ENCODE data around the gene MICB.
A peak's percentile ranks its signal among the peaks of the same experiment; 100 is the strongest.

Gene MICB

DNA sequence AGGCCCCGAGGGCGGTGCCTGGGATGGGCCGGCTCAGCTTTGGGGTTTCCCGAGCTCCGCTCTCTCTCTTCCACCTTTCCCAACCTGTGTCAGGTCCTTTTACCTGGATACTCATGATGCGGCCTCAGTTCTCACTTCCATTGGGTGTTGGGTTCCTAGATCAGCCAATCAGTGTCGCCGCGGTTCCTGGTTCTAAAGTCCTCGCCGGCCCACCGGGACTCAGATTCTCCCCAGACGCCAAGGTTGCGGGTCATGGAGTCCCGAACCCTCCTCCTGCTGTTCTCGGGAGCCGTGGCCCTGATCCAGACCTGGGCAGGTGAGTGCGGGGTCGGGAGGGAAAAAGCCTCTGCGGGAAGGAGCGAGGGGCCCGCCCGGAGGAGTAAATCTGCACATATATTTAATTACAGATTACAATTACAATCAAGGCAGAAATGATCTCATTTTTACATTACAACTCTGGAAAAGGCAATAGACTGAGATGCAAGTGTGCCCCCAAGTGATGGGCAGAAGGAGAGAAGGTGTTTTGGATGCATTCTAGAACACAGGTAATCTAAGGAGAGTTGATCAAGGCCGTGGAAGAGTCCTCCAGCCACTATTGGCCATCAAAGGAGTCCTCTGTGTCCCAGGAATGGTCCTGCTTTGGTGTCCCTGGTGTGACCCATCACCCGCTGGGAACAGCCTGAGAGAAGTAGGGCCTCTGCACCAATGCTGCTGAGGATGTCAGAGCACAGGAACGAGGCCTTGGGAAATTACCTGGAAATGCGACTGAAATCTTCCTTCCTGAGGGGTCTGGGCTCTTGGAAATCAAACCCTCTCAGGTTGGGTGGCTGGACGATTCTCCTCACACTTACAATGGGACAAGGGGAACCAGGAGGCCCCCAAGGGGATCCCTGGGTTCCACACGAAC, 34.7 kb upstream of the MICB start:
- Histone ChIP-seq H3K27ac (ENCODE audit: low read length, poor library complexity, severe bottlenecking) (no peak overlapping the region), H3K23ac (ENCODE audit: low read length in 2 of 2) (no peak overlapping the region), H2BK15ac (ENCODE audit: low read depth, poor library complexity, severe bottlenecking) (no peak overlapping the region), H2AK5ac (ENCODE audit: low read length, severe bottlenecking) (no peak overlapping the region), H3K27me3 (ENCODE audit: control insufficient read depth in 1 of 2, insufficient read depth in 1 of 2, low read length in 2 of 2) (peaks cover 0 to 36% of the 10 kb centered on the region in 2 experiments), H2BK12ac (ENCODE audit: low read length in 2 of 2) (no peak overlapping the region), H2AFZ (ENCODE audit: low read depth, low read length) (no peak overlapping the region), H4K91ac (ENCODE audit: low read length) (no peak overlapping the region), H3K18ac (ENCODE audit: low read depth in 1 of 2, low read length in 2 of 2) (no peak overlapping the region), H3K4me2 (ENCODE audit: low read length, poor library complexity, severe bottlenecking) (peak overlapping the region; percentile 72), H3K36me3 (ENCODE audit: control insufficient read depth in 1 of 2, insufficient read depth in 2 of 2, low read depth in 1 of 2, low read length in 2 of 2) (peaks cover 0 to 2% of the 10 kb centered on the region in 2 experiments), H3K4me3 (ENCODE audit: insufficient read depth in 1 of 2, low read depth in 1 of 2, low read length in 2 of 2) (peak overlapping the region; percentile 28 to 72), H2BK120ac (ENCODE audit: low read depth, low read length) (no peak overlapping the region), H2BK5ac (ENCODE audit: low read depth, low read length, poor library complexity, severe bottlenecking) (no peak overlapping the region), H3K4ac (ENCODE audit: low read depth in 1 of 2, low read length in 2 of 2) (no peak overlapping the region), H3K9me3 (ENCODE audit: control insufficient read depth, low read length) (no peaks in the 10 kb centered on the region), H3K4me1 (ENCODE audit: control insufficient read depth, insufficient read depth, low read depth, low read length) (peaks cover 2% of the 10 kb centered on the region), H3K14ac (ENCODE audit: low read length in 2 of 2) (no peak overlapping the region), H3K9ac (ENCODE audit: low read length) (peak overlapping the region; percentile 72), H3K79me1 (replicated peaks; ENCODE audit: low read length, poor library complexity, severe bottlenecking) (no peaks in the 10 kb centered on the region), H4K8ac (ENCODE audit: low read length) (no peak overlapping the region)
- WGBS = 31% methylated on average over 23 of the region's 29 CpGs
- peak; percentile 80 for DNase-seq

DNA sequence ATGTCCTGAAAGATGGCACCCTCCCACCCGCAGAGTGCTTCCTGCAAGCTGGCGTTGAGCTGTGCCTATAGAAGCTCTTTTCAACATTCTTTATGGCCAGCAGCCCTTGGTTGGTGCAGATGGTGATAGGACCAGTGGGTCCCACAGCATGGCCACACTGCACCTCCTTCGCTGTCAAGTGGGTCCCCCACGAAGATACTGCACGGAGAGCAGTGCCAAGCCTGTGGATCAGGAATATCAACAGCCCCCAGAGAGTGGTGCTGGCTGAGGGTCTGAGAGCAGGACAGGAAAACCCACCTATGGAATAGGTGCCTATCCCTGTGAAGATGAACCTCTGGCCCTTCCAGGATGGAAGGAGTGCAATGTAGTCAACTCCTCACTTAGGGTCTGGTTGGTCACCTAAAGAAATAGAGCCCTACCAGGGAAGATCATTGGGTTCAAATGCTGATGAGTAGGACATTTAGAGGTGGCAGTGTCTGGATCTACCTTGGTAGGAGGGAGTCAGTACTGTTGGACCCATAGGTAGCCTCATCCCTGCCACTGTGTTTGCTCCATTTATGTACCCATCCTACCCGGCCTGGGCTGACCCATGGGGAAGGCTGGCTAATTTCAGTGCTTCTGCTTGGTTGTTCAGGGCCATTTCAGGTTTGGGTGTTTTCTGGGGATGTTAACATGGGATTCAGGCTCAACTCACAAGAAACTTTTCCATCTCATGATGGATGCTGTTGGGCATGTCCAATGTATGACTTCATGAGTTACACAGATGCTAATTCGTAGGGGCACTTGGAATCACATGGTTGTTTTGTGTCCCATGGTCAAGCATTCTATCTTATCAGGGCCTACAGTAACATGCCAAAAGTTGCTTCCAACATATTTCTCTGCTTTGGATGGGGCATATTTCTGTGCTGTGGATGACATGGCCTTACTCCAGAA, 33.4 kb upstream of the MICB start:
- Histone ChIP-seq H3K23ac (ENCODE audit: low read length in 2 of 2) (no peak overlapping the region), H3K79me1 (replicated peaks; ENCODE audit: low read length, poor library complexity, severe bottlenecking) (no peaks in the 10 kb centered on the region), H2BK120ac (ENCODE audit: low read depth, low read length) (no peak overlapping the region), H3K9ac (ENCODE audit: low read length) (no peak overlapping the region), H3K27ac (ENCODE audit: low read length, poor library complexity, severe bottlenecking) (no peak overlapping the region), H3K4ac (ENCODE audit: low read depth in 1 of 2, low read length in 2 of 2) (no peak overlapping the region), H3K18ac (ENCODE audit: low read depth in 1 of 2, low read length in 2 of 2) (no peak overlapping the region), H4K91ac (ENCODE audit: low read length) (no peak overlapping the region), H2AK5ac (ENCODE audit: low read length, severe bottlenecking) (no peak overlapping the region), H3K27me3 (ENCODE audit: control insufficient read depth in 1 of 2, insufficient read depth in 1 of 2, low read length in 2 of 2) (peaks cover 10 to 36% of the 10 kb centered on the region in 2 experiments), H2BK5ac (ENCODE audit: low read depth, low read length, poor library complexity, severe bottlenecking) (no peak overlapping the region), H2BK15ac (ENCODE audit: low read depth, poor library complexity, severe bottlenecking) (no peak overlapping the region), H2AFZ (ENCODE audit: low read depth, low read length) (no peak overlapping the region), H3K36me3 (ENCODE audit: control insufficient read depth in 1 of 2, insufficient read depth in 2 of 2, low read depth in 1 of 2, low read length in 2 of 2) (peaks cover 0 to 2% of the 10 kb centered on the region in 2 experiments), H3K4me1 (ENCODE audit: control insufficient read depth, insufficient read depth, low read depth, low read length) (peaks cover 2% of the 10 kb centered on the region), H3K14ac (ENCODE audit: low read length in 2 of 2) (no peak overlapping the region), H3K9me3 (ENCODE audit: control insufficient read depth, low read length) (no peaks in the 10 kb centered on the region), H2BK12ac (ENCODE audit: low read length in 2 of 2) (no peak overlapping the region), H3K4me2 (ENCODE audit: low read length, poor library complexity, severe bottlenecking) (no peak overlapping the region), H4K8ac (ENCODE audit: low read length) (no peak overlapping the region), H3K4me3 (ENCODE audit: insufficient read depth in 1 of 2, low read depth in 1 of 2, low read length in 2 of 2) (no peak overlapping the region)
- DNase-seq = no peak
- 74% methylated on average over 7 of the region's 7 CpGs for WGBS

DNA sequence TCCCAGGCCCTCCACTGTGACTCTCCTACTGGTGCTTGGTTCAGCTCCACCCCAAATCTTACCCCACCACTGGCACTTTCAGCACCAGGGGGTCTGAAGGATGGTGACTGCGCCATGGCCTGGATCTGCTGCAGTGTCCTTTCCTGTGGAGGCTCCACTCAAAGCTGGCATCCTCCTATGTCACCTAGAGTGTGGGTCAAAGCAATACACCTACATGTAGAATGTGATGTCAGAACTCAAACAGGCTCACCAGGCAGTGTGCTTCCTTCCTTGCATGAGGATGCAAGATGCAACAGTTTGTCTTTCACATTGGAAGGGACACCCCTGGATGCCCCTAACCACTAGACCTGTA, 32.8 kb upstream of the MICB start:
- Histone ChIP-seq H2BK12ac (ENCODE audit: low read length in 2 of 2) (no peak overlapping the region), H3K14ac (ENCODE audit: low read length in 2 of 2) (no peak overlapping the region), H3K27ac (ENCODE audit: low read length, poor library complexity, severe bottlenecking) (no peak overlapping the region), H3K23ac (ENCODE audit: low read length in 2 of 2) (no peak overlapping the region), H2BK120ac (ENCODE audit: low read depth, low read length) (no peak overlapping the region), H3K4me1 (ENCODE audit: control insufficient read depth, insufficient read depth, low read depth, low read length) (peaks cover 2% of the 10 kb centered on the region), H3K36me3 (ENCODE audit: control insufficient read depth in 1 of 2, insufficient read depth in 2 of 2, low read depth in 1 of 2, low read length in 2 of 2) (peaks cover 0 to 2% of the 10 kb centered on the region in 2 experiments), H3K4ac (ENCODE audit: low read depth in 1 of 2, low read length in 2 of 2) (no peak overlapping the region), H2AK5ac (ENCODE audit: low read length, severe bottlenecking) (no peak overlapping the region), H3K18ac (ENCODE audit: low read depth in 1 of 2, low read length in 2 of 2) (no peak overlapping the region), H4K91ac (ENCODE audit: low read length) (no peak overlapping the region), H2AFZ (ENCODE audit: low read depth, low read length) (no peak overlapping the region), H3K79me1 (replicated peaks; ENCODE audit: low read length, poor library complexity, severe bottlenecking) (no peaks in the 10 kb centered on the region), H3K9me3 (ENCODE audit: control insufficient read depth, low read length) (no peaks in the 10 kb centered on the region), H3K4me2 (ENCODE audit: low read length, poor library complexity, severe bottlenecking) (no peak overlapping the region), H2BK5ac (ENCODE audit: low read depth, low read length, poor library complexity, severe bottlenecking) (no peak overlapping the region), H3K4me3 (ENCODE audit: insufficient read depth in 1 of 2, low read depth in 1 of 2, low read length in 2 of 2) (no peak overlapping the region), H3K9ac (ENCODE audit: low read length) (no peak overlapping the region), H3K27me3 (ENCODE audit: control insufficient read depth in 1 of 2, insufficient read depth in 1 of 2, low read length in 2 of 2) (peaks cover 12 to 42% of the 10 kb centered on the region in 2 experiments), H2BK15ac (ENCODE audit: low read depth, poor library complexity, severe bottlenecking) (no peak overlapping the region), H4K8ac (ENCODE audit: low read length) (no peak overlapping the region)
- no peak for DNase-seq
- WGBS = 88% methylated on average over 1 of the region's 1 CpG

DNA sequence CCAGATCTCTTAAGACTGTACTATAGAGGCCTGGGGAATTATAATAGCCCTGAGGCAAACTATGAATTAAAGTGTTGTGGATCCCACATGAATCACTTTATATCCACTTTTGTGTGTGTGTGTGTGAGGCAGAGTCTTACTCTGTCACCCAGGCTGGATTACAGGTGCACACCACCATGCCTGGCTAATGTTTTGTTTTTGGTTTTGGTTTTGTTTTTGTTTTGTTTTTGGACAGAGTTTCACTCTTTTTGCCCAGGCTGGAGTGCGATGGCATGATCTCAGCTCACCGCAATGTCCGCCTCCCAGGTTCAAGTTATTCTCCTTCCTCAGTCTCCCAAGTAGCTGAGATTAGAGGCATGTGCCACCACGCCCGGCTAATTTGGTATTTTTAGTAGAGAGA, 32.2 kb upstream of the MICB start:
- Histone ChIP-seq H3K79me1 (replicated peaks; ENCODE audit: low read length, poor library complexity, severe bottlenecking) (no peaks in the 10 kb centered on the region), H3K27me3 (ENCODE audit: control insufficient read depth in 1 of 2, insufficient read depth in 1 of 2, low read length in 2 of 2) (peaks cover 12 to 46% of the 10 kb centered on the region in 2 experiments), H2AK5ac (ENCODE audit: low read length, severe bottlenecking) (no peak overlapping the region), H4K91ac (ENCODE audit: low read length) (no peak overlapping the region), H4K8ac (ENCODE audit: low read length) (no peak overlapping the region), H3K4me2 (ENCODE audit: low read length, poor library complexity, severe bottlenecking) (no peak overlapping the region), H3K27ac (ENCODE audit: low read length, poor library complexity, severe bottlenecking) (no peak overlapping the region), H3K4ac (ENCODE audit: low read depth in 1 of 2, low read length in 2 of 2) (no peak overlapping the region), H3K23ac (ENCODE audit: low read length in 2 of 2) (no peak overlapping the region), H3K36me3 (ENCODE audit: control insufficient read depth in 1 of 2, insufficient read depth in 2 of 2, low read depth in 1 of 2, low read length in 2 of 2) (peaks cover 0 to 2% of the 10 kb centered on the region in 2 experiments), H3K4me3 (ENCODE audit: insufficient read depth in 1 of 2, low read depth in 1 of 2, low read length in 2 of 2) (no peak overlapping the region), H2AFZ (ENCODE audit: low read depth, low read length) (no peak overlapping the region), H3K14ac (ENCODE audit: low read length in 2 of 2) (no peak overlapping the region), H2BK12ac (ENCODE audit: low read length in 2 of 2) (no peak overlapping the region), H3K9ac (ENCODE audit: low read length) (no peak overlapping the region), H3K4me1 (ENCODE audit: control insufficient read depth, insufficient read depth, low read depth, low read length) (peaks cover 2% of the 10 kb centered on the region), H2BK5ac (ENCODE audit: low read depth, low read length, poor library complexity, severe bottlenecking) (no peak overlapping the region), H2BK120ac (ENCODE audit: low read depth, low read length) (no peak overlapping the region), H3K18ac (ENCODE audit: low read depth in 1 of 2, low read length in 2 of 2) (no peak overlapping the region), H3K9me3 (ENCODE audit: control insufficient read depth, low read length) (no peaks in the 10 kb centered on the region), H2BK15ac (ENCODE audit: low read depth, poor library complexity, severe bottlenecking) (no peak overlapping the region)
- WGBS = 92% methylated on average over 4 of the region's 5 CpGs
- DNase-seq = no peak

Measured in mesenchymal stem cell (in vitro differentiated cells and primary cell).